ENCODE measurements around the gene PASK. TPM values are rescaled to one million over a fixed set of nuclear protein-coding genes. Genes with fewer than 3 reads are reported as not detected.

Gene PASK
- polyA plus RNA-seq, 3 donors = 0.56 to 4.3 (median 0.70) TPM

- Histone ChIP-seq H3K36me3 (replicated peaks in 1 of 2; ENCODE audit: control insufficient read depth in 1 of 2, insufficient read depth in 2 of 2, low read length in 2 of 2) (peaks cover 7 to 14% of the 10 kb centered on the region in 2 donors), H3K4me1 (ENCODE audit: control insufficient read depth in 1 of 2, insufficient read depth in 2 of 2, low read length in 2 of 2) (no peaks in the 10 kb centered on the region), H3K79me2 (ENCODE audit: insufficient read depth, low read length) (no peaks in the 10 kb centered on the region), H3K9ac (ENCODE audit: insufficient read depth, low read length, poor library complexity, severe bottlenecking) (no peak overlapping the region), H3K4me3 (replicated peaks in 1 of 3; ENCODE audit: low read depth in 2 of 3, low read length in 3 of 3) (no peak overlapping the region), H3K27me3 (ENCODE audit: control insufficient read depth in 2 of 2, insufficient read depth in 2 of 2, low read length in 2 of 2) (no peaks in the 10 kb centered on the region), H3K9me3 (replicated peaks in 1 of 2; ENCODE audit: control insufficient read depth in 1 of 2, insufficient read depth in 1 of 2, low read length in 2 of 2) (no peaks in the 10 kb centered on the region), H3K27ac (ENCODE audit: low read depth in 1 of 2, low read length in 2 of 2) (no peak overlapping the region), H3K4me2 (replicated peaks; ENCODE audit: extremely low read depth, low read length, poor library complexity, severe bottlenecking) (no peak overlapping the region), H2AFZ (ENCODE audit: insufficient read depth, low read depth, low read length, poor library complexity, severe bottlenecking) (no peak overlapping the region), H4K20me1 (ENCODE audit: insufficient read depth, low read length) (no peaks in the 10 kb centered on the region)
- peaks cover 0 to 2% (median 0%) of the 10 kb centered on the region in 7 donors for H3K9me3 Mint-ChIP-seq
- intact Hi-C loops (cut with micrococcal nuclease) = no loop called here
- TF ChIP-seq CTCF (IDR thresholded peaks at IDR 0.05) = no peak
- no peak overlapping the region for H3K4me3 Mint-ChIP-seq
- H3K4me1 Mint-ChIP-seq = no peaks in the 10 kb centered on the region
- DNase-seq = no peak
- no peak overlapping the region for H3K27ac Mint-ChIP-seq
- no CpG with 5 or more reads among the region's 5 CpGs for WGBS (ENCODE audit: insufficient coverage)
- H3K36me3 Mint-ChIP-seq = peaks cover 41 to 50% of the 10 kb centered on the region in 2 donors
- H3K27me3 Mint-ChIP-seq (ENCODE audit: low read depth in 3 of 3) = peaks cover 0 to 1% (median 0%) of the 10 kb centered on the region in 3 donors
These were observed 28.3 kb downstream of the PASK start for GRCh38 chr2:241121008-241121407.

- Mint-ChIP-seq H3K4me1 (no peaks in the 10 kb centered on the region), H3K4me3 (no peak overlapping the region), H3K27ac (no peak overlapping the region), H3K27me3 (ENCODE audit: low read depth in 3 of 3) (peaks cover 0 to 1% (median 0%) of the 10 kb centered on the region in 3 donors), H3K36me3 (peaks cover 43 to 44% of the 10 kb centered on the region in 2 donors), H3K9me3 (peaks cover 0 to 2% (median 0%) of the 10 kb centered on the region in 7 donors)
- Histone ChIP-seq H3K36me3 (replicated peaks in 1 of 2; ENCODE audit: control insufficient read depth in 1 of 2, insufficient read depth in 2 of 2, low read length in 2 of 2) (peaks cover 7 to 17% of the 10 kb centered on the region in 2 donors), H3K9me3 (replicated peaks in 1 of 2; ENCODE audit: control insufficient read depth in 1 of 2, insufficient read depth in 1 of 2, low read length in 2 of 2) (no peaks in the 10 kb centered on the region), H3K4me2 (replicated peaks; ENCODE audit: extremely low read depth, low read length, poor library complexity, severe bottlenecking) (no peak overlapping the region), H2AFZ (ENCODE audit: insufficient read depth, low read depth, low read length, poor library complexity, severe bottlenecking) (no peak overlapping the region), H3K4me1 (ENCODE audit: control insufficient read depth in 1 of 2, insufficient read depth in 2 of 2, low read length in 2 of 2) (no peaks in the 10 kb centered on the region), H3K27me3 (ENCODE audit: control insufficient read depth in 2 of 2, insufficient read depth in 2 of 2, low read length in 2 of 2) (no peaks in the 10 kb centered on the region), H3K27ac (ENCODE audit: low read depth in 1 of 2, low read length in 2 of 2) (no peak overlapping the region), H3K4me3 (replicated peaks in 1 of 3; ENCODE audit: low read depth in 2 of 3, low read length in 3 of 3) (no peak overlapping the region), H3K79me2 (ENCODE audit: insufficient read depth, low read length) (no peaks in the 10 kb centered on the region), H3K9ac (ENCODE audit: insufficient read depth, low read length, poor library complexity, severe bottlenecking) (no peak overlapping the region), H4K20me1 (ENCODE audit: insufficient read depth, low read length) (no peaks in the 10 kb centered on the region)
- no CpG with 5 or more reads among the region's 2 CpGs for WGBS (ENCODE audit: insufficient coverage)
- no peak for TF ChIP-seq CTCF (IDR thresholded peaks at IDR 0.05)
- DNase-seq = no peak
- intact Hi-C loops (cut with micrococcal nuclease) = no loop called here
These were observed 28.8 kb downstream of the PASK start for GRCh38 chr2:241120440-241120839.
